Activated CD8-positive, alpha-beta memory T cell treated with anti-CD3 and anti-CD28 coated beads, Interleukin-2, amount 50 U/mL, for 4 hours (primary cell): ENCODE results near the gene NBAS.

Source experiments
- DNase-seq: peaks from one replicate; pipeline ENCODE4 v3.0.0-alpha.2; 2020

Gene NBAS

GRCh38 chr2:15155959-15156574 lies 405.1 kb downstream of the NBAS start:
- no peak for DNase-seq

GRCh38 chr2:15154297-15154696 lies 406.8 kb downstream of the NBAS start:
- no peak for DNase-seq

GRCh38 chr2:15152382-15152781 lies 408.8 kb downstream of the NBAS start:
- no peak for DNase-seq

- DNase-seq: no peak
Observed at GRCh38 chr2:15149063-15149462, 412.1 kb downstream of the NBAS start.

- no peak for DNase-seq
Observed at GRCh38 chr2:15147591-15147990, 413.5 kb downstream of the NBAS start.

GRCh38 chr2:15146960-15147359 lies 414.2 kb downstream of the NBAS start:
- no peak for DNase-seq

DNA sequence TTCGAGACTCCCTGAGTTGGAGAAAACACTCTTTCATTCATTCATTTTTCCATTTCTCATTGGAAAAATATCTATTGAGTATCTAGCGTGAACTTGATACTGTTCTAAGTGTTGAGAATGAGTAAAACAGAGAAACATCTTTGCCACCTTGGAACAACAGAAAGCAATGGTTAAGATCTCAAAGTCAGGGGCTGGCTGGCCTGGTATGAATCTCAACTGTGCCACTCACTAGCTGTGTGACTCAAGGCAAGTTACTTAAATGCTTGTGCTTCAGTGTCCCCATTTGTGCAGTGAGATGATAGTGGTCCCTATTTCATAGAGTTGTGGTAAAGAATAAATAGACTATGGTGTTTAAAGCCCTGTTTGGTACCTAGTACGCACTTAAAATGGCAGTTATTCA lies 415.2 kb downstream of the NBAS start:
- no peak for DNase-seq

DNA sequence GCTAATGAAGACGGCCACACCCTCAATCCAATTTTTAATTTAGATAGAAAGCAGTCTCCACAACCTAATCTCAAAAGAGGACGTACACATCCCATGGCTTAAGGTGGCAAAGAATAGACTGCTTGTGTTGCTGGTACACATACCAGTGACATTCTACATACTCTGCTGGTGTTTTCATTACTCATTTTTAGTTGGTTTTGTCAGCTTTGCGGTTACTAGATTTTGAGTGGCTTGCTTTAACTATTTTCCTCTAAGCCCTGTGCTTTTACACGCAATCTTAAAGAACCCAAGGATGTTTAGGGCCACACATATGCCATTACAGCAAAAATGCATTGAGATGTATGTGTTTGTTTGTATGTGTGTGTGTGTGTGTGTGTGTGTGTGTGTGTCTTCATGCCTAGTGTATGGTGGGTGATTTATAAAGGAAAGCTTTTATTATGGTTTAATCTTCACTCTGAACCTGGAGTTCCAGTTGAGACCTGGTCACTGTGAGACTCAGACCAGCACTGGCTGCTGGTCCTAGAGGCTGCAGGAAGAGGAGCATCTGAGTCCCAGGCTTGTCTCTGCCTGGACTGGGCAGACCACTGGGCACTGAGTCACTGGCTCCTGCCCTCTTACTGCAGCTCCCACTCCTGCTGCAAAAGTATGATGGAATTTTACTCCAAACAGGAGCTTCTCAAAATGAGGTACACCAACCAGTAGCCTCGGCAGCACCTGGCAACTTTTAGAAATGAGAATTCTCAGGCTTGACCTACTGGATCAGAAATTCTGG lies 415.9 kb downstream of the NBAS start:
- no peak for DNase-seq

- DNase-seq: peak; percentile 59
Observed at GRCh38 chr2:15142069-15142689, 419.0 kb downstream of the NBAS start.

DNA sequence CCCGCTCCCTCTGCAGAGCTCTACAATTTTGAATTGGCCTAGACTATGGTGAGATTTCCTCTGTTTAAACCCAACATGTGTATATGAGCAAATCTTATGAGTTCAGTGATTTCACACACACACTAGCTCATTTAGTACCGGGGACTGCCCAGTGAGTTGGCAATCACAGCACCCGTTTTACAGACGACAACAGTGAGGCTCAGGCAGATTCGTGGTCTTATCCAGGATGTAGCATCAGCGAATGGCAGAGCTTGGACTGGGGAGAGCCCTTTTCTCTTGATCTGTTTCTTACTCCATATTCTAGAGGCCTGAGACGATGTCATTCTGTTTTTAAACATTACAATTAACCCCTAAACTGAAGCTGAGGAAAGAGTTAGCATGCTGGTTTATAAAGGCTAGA lies 419.9 kb downstream of the NBAS start:
- DNase-seq: no peak

- no peak for DNase-seq
Observed at GRCh38 chr2:15136639-15137038, 424.5 kb downstream of the NBAS start.

GRCh38 chr2:15134957-15135356 lies 426.2 kb downstream of the NBAS start:
- DNase-seq: no peak

GRCh38 chr2:15133461-15133860 lies 427.7 kb downstream of the NBAS start:
- DNase-seq: no peak

GRCh38 chr2:15128846-15129245 lies 432.3 kb downstream of the NBAS start:
- DNase-seq: no peak

- no peak for DNase-seq
Observed at GRCh38 chr2:15127876-15128275, 433.3 kb downstream of the NBAS start.

- DNase-seq: no peak
Observed at GRCh38 chr2:15127301-15127700, 433.8 kb downstream of the NBAS start.

DNA sequence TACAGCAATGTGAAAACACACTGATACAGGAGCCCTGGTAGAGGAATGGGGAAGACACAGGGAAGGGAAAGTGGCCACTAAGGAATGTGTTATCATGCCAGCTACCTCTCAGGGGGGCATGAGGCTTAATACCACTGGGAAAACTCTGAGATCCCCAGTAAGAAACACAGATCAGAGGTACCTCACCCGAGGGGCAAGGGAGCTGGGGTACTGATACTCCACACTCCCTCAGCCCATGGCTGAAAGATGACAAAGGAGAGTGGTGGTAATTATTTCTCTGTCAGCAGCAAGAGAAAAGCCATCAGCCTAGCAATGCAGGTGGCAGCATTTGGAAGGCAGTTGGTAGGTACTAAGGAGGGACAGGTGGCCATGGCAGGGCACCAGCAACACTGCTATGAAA lies 434.8 kb downstream of the NBAS start:
- DNase-seq: no peak

- DNase-seq: no peak
Observed at GRCh38 chr2:15122915-15123314, 438.2 kb downstream of the NBAS start.

GRCh38 chr2:15120631-15121030 lies 440.5 kb downstream of the NBAS start:
- no peak for DNase-seq

- DNase-seq: no peak
Observed at GRCh38 chr2:15119722-15120175, 441.4 kb downstream of the NBAS start.

DNA sequence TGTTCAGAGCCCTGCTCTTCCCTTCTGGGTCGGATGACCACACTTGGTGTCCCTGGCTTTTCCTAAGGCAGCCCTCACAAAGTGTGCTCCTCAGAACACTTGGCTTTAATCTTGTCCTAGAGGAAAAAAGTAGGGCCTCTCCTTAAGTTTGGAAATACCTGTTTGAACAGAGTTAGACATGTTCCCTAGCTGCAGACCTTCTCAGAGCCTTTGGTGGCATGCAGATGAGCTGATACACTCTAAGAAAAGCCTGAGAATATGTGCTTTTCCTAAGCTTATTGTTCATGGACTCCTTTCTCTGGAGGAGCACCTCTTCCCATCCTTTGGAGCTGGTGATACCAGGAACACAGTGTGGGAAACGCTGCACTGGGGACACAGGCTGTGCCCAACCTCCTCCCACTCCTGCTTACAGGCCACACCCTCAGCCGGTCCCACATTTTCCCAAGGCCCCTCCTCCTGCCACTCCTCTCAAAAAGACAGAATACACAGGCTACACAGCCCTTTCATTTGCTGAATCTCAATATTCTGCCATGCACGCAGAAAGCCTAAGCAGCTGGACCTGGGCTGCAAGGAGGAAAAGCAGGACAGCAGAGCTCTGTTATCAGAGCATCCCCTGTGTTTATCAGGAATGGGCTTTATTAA lies 443.6 kb downstream of the NBAS start:
- no peak for DNase-seq
